Brain microvascular endothelial cell (primary cell): ENCODE measurements around the gene FGB.

Experiments used
- DNase-seq: peaks from one replicate; pipeline ENCODE4 v3.0.0-alpha.2; 2020
- H3K27ac ChIP-seq: fragments of 250-450 bp; sonication (Bioruptor Pico); 2 replicates; pipeline ENCODE4 v1.5.1; 2020; ENCODE audit warnings: mild to moderate bottlenecking, moderate library complexity
- H3K27me3 ChIP-seq: fragments of 250-450 bp; sonication (Bioruptor Pico); replicated peaks from 2 replicates; pipeline ENCODE4 v1.5.1; 2020; ENCODE audit warnings: mild to moderate bottlenecking
- H3K36me3 ChIP-seq: fragments of 250-450 bp; sonication (Bioruptor Pico); replicated peaks from 2 replicates; pipeline ENCODE4 v1.5.1; 2020; ENCODE audit warnings: mild to moderate bottlenecking
- H3K4me3 ChIP-seq: 2 replicates; pipeline ENCODE4 v1.5.1; 2011; ENCODE audit warnings: low read depth, mild to moderate bottlenecking, control low read depth, low read length, moderate library complexity
- CTCF ChIP-seq: IDR thresholded peaks from 2 replicates; pipeline ENCODE4 v1.5.1; 2011; ENCODE audit warnings: low read depth, mild to moderate bottlenecking, moderate library complexity, low read length, control low read depth, inconsistent platforms; ENCODE audit errors: missing control alignments
- in situ Hi-C: cut with HindIII; loops from 2 replicates; pipeline ENCODE4 v1.10.0; 2017; ENCODE audit warnings: low sequenced_read_pairs, low pct_ligation_motif_present

FGB gene

GRCh38 chr4:154549894-154550790, 12.7 kb upstream of the FGB start, which contains the start of gene PLRG1:
PLRG1 (minus strand) TSS chr4:154550400; CDS start chr4:154550308, 92 bp downstream.
- H3K36me3 ChIP-seq, result peaks cover 17% of the 10 kb centered on the region
- no peaks in the 10 kb centered on the region for H3K27me3 ChIP-seq
- in situ Hi-C loops, result no loop called here
- peak within 1 kb of the TSS; percentile 88 for H3K4me3 ChIP-seq
- H3K27ac ChIP-seq, result peak within 1 kb of the TSS; percentile 33
- peak; percentile 29 for TF ChIP-seq CTCF
- peak; percentile 94 for DNase-seq

GRCh38 chr4:154551872-154552686, 10.7 kb upstream of the FGB start:
- Histone ChIP-seq H3K27ac (no peak overlapping the region), H3K36me3 (peaks cover 6% of the 10 kb centered on the region), H3K27me3 (no peaks in the 10 kb centered on the region), H3K4me3 (no peak overlapping the region)
- in situ Hi-C loops, result no loop called here
- peak; percentile 83 for DNase-seq
- TF ChIP-seq CTCF, result peak; percentile 88

DNA sequence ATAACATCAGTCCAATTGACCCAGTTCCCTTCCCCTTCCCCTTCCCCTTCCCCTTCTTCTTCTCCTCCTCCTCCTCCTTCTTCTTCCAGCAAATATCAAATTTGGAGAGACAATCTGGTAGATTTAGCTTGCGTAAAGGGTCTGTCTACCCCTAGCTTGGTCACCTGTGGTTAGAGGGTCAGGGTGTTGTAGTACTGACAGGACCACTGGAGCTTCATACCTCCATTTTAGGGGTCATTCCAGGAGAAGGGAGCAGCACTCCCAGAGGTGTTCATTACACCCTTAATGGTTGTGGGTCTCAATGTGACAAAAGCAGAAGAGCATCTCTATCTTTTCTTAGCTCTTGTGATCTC, 3.7 kb upstream of the FGB start:
- Histone ChIP-seq H3K27me3 (no peaks in the 10 kb centered on the region), H3K27ac (no peak overlapping the region), H3K36me3 (no peaks in the 10 kb centered on the region), H3K4me3 (no peak overlapping the region)
- DNase-seq, result no peak
- in situ Hi-C loops, result no loop called here
- TF ChIP-seq CTCF, result no peak

DNA sequence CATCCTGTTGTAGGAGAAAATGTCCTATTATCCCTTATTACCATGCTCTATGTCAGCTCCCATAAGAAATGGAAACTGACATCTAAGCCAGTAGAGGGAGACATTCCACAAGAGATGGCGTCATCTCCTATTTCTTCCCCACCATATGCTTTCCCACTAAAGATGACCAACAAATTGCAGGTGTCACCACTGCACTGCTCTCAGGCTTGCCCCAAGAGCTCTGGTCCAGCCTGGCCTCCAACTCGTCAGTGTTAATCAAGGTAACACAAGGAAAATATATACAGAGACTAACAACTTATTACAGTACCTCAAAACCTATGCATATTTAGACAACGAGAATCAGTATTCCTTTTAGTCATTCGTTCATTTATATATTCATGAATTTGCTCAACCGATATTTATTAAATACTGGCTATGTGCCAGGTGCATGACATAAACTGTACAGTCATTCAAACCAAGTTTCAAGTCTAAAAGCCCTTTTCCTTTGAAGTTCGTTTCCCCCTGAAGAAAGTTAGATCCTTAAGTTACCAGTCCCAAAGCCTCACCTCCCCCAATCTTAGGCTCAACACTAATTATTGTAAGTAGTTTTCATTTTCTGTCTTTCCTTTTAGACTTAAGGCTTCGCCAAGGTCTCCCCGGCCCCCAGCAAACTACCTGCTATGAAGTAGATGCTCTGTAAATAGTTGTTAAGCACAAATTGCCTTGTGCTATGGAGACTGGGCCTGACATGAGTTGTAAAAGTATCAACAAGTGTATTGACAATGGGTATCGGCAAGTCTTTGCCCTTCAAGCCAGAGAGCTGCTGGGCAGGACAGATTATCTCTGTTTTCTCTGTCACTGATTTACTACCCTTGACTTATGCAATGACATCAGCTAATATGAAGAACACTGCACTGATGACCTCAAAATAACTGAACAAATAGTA, 3.1 kb upstream of the FGB start:
- Histone ChIP-seq H3K4me3 (no peak overlapping the region), H3K27ac (no peak overlapping the region), H3K27me3 (no peaks in the 10 kb centered on the region), H3K36me3 (no peaks in the 10 kb centered on the region)
- in situ Hi-C loops, result no loop called here
- peak; percentile 69 for TF ChIP-seq CTCF
- peak; percentile 75 for DNase-seq

DNA sequence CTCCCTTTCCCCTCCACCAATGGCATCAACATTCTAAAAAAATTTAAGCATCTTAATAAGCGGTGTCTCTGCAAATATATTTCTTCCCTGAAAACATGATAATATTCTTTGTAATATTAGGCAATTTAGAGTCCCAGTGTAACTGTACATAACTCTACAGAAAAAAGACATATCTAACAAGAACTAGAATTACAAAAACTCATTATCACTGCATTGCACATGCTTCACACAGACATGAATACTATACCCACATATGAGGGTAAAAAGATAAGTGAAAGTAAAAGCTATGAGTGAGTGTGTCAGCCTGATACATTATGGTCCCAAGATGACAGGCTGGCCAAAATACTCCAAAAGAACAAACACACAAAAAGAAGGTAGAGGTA, 2.4 kb upstream of the FGB start:
- no peak overlapping the region for H3K4me3 ChIP-seq
- no peaks in the 10 kb centered on the region for H3K27me3 ChIP-seq
- in situ Hi-C loops, result no loop called here
- no peak for TF ChIP-seq CTCF
- H3K27ac ChIP-seq, result peak overlapping the region; percentile 11
- H3K36me3 ChIP-seq, result no peaks in the 10 kb centered on the region
- no peak for DNase-seq
